GM12872 (cell line): ENCODE results near the gene XPC.
A peak's percentile ranks its signal among the peaks of the same experiment; 100 is the strongest.

ENCODE experiments used
- TF ChIP-seq, protein P1 (sequence below): IDR thresholded peaks from 3 replicates; pipeline ENCODE4 v1.5.1; 2011; ENCODE audit warnings: low read depth, mild to moderate bottlenecking, low read length, moderate library complexity; ENCODE audit not compliant: insufficient read depth

Gene XPC

DNA sequence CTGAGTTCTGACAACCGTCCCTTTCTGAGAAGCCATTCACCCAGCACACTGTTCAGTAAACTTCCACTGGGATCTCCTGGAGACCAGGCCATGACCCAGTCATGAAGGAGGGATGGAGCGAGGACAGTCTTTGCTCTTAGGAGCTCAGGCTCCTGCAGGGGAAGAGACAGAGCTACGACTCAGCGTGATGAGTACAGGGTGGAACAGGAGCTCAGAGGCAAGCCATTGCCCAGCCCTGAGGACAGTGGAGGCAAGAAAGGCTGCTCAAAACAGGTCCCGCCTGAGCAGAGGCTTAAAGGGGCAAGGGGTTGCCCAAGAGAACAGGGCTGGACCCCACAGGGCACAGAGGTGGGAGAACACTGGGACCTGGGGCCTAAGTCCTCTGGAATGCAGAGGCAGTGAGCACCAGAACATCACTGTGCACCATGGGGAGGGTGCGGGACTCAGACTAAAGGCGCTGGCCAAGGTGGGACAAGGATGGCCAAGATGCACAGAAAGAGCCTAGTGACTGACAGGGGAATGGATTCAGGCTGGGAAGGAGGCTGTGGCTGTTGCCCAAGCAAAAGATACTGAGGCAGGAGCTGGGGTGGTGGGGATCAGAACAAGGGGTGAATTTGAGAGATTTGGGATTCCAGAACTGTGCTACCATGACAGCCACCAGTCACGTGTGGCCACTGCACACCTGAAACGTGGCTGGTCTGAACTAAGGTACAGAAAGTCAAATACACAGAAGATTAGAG, 27.7 kb downstream of the XPC start:
- TF ChIP-seq, protein P1, sequence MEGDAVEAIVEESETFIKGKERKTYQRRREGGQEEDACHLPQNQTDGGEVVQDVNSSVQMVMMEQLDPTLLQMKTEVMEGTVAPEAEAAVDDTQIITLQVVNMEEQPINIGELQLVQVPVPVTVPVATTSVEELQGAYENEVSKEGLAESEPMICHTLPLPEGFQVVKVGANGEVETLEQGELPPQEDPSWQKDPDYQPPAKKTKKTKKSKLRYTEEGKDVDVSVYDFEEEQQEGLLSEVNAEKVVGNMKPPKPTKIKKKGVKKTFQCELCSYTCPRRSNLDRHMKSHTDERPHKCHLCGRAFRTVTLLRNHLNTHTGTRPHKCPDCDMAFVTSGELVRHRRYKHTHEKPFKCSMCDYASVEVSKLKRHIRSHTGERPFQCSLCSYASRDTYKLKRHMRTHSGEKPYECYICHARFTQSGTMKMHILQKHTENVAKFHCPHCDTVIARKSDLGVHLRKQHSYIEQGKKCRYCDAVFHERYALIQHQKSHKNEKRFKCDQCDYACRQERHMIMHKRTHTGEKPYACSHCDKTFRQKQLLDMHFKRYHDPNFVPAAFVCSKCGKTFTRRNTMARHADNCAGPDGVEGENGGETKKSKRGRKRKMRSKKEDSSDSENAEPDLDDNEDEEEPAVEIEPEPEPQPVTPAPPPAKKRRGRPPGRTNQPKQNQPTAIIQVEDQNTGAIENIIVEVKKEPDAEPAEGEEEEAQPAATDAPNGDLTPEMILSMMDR, result no peak

DNA sequence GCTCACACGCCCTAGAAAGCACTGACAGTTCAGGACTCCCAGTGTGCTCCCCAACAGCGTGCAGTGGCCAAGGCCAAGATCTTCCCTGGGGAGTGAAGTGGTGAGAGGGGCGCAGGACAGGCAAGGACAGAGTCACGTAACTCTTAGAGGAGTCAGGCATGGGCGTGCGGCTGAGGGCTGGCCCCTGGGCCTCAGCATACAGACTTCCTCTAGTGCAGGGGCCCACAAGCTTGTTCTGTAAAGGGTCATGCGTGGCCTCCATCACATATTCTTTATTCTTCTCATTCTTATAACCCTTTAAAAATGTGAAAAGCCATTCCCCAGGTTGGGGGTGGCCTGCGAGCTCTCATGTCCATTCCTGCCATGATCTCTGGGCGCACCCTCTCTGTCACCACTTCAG, 28.3 kb downstream of the XPC start:
- TF ChIP-seq, protein P1, result no peak

DNA sequence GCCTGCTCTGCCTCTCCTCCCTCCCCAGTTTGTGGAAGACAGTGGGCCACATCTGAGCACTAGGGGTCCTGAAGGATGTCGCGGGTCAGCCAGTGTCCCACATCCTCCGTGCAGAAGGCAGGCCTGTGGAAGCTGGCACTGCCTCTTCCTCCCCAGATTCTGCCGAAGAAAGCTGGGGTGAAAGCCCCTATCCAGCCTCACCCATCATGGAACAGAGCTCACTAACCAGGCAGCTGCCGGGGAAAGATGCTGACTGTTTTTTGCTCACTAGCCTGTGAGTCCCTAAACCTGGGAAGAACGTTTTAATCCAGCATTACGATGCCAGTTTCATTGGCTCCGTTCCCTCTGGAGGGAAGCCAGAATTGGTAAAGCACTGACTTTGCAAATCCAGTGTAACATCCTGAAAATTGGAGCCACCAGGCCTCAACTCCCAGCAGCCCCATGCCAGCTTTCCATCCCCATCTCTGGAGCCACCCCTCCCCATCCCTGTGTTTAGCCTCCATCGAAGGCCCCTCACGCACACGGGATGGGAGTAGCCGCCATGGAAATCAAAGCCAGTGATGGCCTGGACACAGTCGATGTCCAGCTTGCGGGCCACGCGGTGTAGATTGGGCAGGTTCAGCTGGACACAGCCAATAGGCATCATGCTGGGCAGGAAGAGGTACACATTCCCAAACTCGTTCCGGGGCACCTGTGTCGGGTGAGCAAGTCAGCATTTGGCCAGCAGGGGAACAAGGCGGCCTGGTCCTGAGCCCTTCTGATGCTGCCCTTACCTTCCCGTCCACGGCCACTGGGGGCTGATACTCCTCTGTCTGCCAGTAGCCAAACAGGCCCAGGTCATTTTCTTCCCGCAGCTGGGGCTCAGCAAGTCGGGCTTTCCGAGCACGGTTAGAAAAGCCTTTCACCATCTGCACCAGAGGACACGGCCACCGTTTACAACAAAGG, 30.1 kb downstream of the XPC start:
- TF ChIP-seq, protein P1, result peak; percentile 7; the same call in 1 of the 3 replicates

DNA sequence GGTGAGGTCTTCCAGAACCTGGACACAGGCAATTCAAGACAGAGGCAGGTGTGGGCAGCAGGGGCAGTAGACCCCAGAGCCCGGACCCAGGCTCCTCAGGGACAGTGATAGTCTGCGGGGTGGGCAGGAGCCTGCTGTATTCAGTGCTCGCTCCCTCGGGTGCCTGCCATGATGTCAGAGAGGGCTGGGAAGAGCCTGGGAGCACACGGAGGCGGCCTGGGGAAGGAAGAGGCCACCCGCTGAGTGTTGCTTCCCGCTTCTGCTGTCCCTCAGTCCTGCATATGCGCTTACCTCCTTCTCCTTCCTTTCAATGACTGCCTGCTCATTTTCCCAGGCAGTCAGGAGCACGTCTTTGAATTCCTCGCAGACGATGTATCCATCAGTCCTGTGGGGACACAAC, 30.8 kb downstream of the XPC start:
- TF ChIP-seq, protein P1, result no peak

DNA sequence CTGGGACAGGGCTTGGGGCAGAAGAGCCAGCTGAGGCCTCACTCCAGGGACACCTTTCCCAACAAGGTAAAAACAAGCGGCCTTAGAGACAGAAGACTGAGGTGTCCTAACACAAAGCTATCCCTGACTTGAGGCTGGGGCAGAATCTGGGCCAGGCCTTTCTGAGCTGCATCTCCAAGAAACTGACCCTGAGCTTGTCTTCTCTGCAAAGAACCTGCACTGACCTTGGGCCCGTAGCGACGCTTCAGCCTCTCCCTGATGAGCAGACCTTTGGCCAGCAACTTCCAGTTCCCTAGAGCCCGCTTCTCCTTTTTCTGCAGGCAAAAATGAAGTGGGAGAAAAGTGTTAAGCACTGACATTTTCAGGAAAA, 31.4 kb downstream of the XPC start:
- TF ChIP-seq, protein P1, result no peak

DNA sequence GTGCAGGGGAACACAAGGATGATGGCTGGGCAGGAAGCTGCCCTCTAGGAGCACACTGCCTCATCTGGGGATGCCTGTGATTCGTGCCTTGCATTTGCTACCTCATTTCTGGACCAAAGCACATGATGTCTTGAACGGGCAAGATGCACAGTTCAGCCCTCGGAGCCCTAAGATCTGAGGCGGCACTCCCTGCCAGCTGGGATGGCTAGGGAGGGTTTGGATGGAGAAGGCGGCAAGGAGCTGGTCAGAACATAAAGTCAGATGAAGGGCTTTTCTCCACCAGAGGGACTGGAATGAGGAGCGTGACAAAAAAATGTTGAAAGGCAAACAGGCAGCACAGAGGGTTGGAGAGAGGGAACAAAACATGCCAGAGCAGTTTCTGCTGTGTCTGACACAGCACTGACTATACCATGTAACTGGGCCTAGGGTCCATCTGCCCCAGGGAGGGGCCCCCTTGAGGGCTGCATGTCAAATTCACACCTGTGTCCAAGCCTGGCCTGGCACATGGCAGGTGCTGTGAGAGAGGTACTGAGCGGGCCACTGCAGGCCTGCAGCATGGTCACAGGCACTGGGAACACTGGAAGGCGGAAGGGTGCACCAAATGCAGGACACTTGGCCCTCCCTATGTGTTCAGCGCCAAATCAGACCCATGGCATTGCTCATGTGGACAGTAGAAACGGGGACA, 31.9 kb downstream of the XPC start:
- TF ChIP-seq, protein P1, result no peak
